GM19438 (cell line): ENCODE results near the gene TOR4A.
A peak's percentile ranks its signal among the peaks of the same experiment; 100 is the strongest.

Experiments
- ATAC-seq: cut with Tn5 transposase; IDR thresholded peaks from one replicate; pipeline ENCODE4 v1.9.1; 2021; ENCODE audit warnings: low read depth; ENCODE audit not compliant: unreplicated experiment

TOR4A gene

DNA sequence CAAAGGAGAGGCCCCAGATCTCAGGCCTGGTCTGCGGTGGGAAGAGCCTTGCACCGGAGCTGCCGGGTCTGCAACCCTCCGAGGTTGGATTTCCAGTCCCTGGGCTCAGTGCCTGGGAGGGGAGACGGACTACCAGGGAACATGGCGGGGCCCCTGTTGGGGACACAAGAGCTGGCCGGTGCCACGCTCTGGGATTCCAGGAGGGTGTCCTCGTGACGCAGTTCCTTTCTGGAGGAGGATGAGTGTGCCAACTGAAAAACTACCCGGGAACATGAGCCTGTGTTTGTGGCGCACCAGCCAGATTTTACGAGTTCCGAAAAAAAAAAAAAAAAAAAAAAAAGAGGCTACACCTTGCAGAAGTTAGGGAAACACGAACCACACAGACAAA is 15.6 kb downstream of the TOR4A start:
- no peak for ATAC-seq

DNA sequence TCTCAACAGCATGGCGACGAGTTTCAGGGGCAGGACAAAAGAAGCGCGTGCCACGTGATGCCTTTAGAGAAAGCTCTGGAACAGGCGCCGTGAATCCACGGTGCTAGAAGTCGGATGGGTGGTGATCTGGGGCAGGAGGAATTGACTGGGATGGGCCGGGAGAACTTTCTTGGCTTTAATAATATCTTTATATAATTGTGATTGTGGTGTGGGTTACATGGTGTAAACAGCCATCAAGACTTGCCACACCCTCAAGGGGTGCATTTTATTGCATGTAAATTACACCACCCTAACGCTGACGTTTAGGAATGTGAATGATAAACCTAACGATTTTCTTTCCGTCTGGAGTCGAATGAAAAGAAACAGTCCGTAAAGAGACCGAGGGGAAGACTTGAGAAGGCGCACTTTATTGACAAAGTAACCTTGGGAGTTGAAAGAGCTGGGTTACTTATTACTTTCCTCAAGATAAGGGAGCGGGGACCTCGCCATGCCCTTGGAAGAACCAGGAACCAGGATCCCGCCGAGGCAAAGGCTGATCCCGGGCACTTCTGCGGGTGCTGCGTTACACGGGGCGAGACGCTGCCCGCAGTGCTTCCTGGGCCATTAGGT is 16.1 kb downstream of the TOR4A start:
- ATAC-seq = no peak

DNA sequence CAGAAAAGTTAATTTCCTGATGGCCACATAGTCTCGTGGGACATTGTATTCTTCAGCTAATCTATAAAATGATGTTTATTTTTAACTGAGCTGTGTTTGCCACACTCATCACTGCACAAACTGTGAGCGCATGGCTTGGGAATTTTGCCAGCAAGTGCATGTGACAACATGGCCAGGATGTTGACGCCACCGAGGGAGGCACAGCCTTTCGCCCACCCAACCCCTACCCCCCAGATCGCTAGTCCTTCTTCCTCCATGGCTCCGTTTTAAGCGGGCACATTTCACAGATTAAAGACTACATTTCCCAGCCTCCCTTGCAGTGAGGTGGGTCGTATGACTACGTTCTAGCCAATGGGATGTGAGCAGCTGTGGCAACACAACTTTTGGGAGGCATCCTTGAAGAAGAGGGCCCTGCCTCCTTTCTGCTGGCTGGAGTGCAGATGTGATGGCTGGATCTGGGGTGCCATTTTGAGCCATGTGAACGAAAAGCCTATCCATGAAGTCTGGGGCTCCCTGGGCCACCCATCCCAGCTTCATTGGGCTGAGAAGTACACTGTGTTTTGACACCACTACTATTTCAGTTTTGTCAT is 16.7 kb downstream of the TOR4A start:
- no peak for ATAC-seq

DNA sequence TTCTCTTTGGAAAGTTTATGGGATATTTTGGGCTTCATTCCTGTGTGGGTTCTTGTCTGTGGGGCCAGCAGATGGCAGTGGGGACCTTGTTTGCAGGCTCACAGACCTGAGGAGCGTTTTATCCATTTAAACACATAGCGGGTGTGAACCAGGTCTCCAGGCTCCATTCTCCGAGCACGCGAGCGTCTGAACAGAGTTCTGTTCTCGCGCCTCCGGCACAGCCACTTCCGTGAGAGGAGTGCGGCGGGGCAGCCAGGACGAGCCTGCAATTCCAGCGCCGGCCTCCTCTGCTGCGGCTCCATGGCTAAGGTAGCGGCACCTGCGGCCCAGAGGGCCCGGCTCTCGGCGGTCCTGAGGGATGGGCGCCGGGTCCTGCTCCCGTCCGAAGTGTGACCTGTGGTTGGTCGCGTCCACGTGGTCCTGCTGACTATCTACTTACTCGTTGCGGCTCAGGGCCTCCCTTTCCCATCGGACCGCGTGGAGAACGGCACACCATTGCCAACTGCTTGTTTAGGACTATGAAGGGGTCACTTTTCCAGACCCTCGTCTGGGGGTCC is 17.2 kb downstream of the TOR4A start:
- no peak for ATAC-seq

DNA sequence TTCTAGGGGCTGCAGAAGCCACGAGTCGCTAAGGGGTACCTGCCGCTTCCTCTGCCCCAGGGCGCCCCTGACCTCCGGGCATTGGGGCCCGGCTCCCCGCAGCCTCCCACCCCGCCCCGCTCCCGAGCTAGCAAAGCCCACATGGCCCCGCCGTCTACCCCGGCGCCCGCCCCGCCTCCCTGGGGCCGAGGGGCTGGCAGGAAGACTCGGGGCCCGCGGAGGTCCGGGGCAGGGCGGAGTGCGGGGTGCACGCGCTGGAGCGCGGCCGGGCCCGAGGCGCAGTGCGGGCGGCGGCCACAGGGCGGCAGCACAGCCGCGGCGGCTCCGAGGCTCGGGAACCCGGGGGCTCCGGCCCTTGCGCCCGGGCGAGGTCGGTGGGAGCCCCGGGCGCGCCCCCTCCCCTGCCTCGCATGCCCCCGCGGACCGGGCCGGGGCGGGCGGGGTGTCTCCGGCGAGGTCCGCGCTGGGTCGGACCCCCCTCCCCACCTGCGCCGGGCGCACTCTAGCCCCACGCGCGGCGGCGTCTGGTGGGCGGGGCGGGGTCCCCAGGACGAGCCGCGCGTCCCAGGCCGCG is 17.8 kb downstream of the TOR4A start:
- no peak for ATAC-seq

DNA sequence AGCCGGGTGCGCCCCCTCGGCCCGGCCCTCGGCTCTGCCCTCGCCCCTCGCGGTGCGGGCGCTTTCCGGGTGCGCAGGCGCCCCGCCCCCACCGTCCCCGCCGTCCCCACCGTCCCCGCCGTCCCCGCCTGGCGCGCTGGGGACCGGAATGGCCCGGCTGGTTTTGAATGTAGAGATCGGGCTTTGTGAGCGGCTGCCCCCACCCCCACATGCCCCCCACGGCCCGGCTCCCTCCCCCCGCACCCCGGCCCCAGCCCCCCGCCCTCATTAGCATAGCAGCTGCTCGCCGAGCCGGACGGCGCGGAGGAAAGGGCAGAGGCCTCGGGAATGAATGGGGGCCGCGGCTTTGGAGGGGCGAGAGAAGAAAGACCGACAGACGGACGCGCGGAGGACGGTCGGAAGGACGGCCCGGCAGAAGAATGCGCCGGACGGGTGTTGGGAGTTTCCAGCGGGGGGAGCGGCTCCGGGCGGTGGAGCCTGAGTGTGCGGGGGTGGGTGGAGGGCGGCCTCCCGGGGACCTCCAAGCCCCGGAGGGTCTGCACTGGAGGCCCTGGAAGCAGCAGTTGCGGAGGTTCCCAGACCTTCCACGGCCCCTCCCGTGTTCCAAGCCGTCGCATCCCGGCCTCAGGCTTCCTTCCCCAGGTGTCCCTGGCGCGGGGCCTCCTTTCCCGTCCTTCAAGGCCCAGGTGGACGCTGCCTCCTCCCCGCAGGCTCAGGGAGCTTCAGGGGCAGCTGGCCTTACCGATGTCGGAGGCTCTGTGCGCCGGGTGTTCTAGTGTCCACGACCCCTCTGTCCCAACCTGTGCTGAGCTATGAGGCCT is 18.5 kb downstream of the TOR4A start:
- ATAC-seq = no peak

DNA sequence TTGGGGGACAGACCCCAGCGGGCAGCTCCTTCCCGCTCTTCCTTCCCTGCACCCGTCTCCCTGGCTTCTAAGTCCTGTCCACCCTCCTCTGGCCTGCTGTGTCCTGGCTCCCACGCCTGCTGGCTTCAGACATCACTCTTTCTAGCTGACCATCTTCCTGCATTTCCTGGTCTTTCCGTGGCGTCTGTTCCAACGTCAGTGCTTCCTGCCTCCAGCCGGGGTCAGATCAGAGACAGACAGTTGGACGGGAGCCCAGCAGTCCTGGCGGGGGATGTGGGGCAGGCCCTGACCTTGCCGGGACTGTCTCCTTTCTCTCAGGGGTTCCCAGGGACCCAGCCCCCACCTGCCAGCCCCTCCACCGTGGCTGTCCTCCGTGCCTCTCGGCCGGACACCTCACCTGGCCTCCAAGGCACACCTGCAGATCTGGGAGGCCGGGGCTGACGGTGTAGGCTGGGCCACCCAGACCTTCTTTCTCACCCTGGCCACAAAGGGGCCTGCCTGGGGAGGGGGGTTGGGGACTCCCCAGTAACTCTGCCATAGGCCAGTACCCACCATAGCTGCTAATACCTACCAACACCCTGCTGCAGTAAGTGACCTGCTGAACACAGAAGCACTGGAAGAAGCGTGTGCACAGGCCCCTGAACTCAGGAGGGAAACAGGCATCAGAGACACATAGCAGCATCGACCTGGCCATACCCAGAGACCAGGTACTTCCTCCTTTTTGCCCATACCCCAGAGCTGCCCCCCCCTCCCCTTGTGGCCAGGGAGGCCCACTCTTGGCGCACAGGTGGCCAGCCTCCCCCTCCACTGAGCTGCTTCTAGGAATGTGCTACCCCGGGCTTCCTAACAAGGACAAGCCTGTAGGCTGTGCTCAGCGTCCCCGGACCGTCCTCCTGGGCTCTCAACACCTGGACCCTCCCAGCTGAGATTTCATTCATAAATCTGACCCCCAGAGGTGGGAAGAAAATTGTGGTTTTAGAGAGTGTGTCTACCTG is 19.4 kb downstream of the TOR4A start:
- ATAC-seq = no peak

DNA sequence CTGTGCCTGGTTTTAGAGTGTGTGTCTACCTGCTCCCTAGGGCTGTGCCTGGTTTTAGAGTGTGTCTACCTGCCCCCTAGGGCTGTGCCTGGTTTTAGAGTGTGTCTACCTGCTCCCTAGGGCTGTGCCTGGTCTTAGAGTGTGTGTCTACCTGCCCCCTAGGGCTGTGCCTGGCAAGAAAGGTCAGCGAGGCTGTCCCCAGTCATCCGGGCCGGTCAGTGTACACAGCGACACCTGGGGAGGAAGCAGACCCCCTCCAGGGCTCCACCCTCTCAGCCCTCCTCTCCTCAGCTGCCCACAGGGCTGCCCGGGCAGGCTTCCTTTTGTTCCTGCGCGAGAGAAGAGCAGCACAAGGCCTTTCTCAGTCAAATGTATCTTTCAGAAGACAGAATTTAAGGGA is 20.4 kb downstream of the TOR4A start:
- no peak for ATAC-seq

DNA sequence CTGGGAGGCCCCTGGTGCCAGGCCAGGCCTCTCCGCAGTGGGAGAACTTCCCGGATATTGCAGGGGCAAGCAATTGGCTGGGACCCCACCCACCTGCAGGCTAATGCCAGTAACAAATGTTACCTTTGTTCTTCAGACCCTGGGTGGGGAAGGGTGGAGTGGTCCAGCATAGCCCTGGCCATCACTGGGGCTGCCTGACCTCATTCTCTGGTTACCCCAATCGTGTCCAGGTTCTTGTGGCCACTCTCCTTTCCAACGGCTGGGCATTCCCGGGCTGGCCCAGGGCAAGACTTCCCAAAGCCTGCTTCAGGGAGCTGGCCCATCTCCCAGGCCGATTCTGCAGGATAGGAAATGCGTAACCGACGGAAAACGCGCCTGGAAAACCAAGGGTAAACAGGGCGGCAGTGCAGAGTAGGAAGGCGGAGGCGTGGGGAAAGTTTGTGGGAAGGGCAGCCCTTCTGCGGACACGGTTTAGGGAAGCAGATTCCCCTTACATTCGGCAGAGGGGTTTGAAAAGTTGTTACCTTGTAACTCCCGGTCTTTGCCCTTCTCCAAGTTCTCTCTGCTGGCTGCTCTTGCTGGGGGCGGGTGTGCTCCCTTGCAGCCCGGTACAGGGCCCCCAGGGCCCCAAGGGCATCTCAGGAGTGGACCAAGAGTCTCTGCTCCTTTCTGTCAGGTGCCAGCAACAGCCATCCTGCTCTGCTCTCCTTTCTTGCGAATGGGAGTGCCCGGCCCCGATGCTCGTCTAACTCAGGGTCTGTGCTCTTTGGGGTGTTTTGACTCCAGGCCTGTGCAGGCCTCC is 21.1 kb downstream of the TOR4A start:
- no peak for ATAC-seq

DNA sequence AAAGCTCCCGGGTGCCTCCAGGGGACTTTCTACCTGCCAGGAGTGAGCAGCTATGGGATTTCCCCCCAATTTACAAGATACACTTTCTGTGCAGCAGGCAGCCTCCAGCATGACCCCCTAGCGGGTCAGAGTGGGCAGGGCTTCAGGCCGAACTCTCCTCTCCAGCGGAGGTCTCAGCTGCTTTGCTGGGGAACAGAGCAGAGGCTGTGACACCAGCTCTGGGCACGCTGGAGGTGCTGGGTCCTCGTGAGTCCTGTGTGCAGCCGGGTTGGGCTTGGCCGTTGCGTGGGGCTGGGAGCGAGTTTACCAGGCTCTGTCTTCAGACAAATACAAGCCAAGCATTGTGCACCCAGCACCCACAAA is 21.7 kb downstream of the TOR4A start:
- ATAC-seq = no peak

DNA sequence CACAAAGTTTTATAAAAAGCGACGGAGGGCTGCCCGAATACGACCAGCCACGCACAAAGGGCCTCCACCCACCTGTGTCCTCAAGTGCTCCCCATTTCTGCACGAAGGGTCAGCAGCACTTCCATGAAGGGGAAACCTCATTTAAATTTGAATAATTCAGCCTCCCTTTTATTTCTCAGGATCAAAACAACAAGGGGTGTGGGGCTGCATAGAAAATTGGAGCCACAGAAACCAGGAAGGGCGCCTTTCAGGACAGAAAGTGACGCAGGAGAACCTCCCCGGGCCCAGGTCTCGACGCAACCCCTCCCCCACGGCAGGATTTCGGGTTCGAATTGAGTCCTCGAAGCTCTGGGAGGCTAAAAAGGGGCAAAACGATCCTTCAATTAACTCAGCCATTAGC is 22.4 kb downstream of the TOR4A start:
- no peak for ATAC-seq

DNA sequence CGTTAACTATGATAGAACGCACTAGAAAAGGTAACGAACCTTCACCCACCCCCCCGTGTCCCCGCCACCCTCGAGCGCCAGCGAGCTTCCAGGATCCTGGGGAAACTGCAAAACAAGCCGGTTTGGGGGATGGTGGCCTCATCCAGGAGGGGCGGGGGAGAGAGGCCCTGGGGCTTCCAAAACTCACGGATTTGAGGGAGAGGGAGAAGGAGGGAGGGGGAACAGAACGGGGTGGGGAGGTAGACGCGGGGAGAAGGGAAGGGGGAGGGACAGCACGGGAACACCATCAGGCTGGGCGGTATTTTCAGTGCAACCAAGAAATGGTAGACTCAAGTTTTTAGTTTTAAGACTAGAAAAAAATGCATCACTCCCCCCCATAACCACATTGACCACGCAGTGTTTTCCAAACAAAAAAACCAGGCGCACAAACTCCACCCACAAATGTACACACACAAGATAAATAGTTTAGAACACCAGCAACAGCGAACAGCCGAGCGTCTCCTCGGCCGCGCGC is 23.1 kb downstream of the TOR4A start:
- ATAC-seq = no peak

DNA sequence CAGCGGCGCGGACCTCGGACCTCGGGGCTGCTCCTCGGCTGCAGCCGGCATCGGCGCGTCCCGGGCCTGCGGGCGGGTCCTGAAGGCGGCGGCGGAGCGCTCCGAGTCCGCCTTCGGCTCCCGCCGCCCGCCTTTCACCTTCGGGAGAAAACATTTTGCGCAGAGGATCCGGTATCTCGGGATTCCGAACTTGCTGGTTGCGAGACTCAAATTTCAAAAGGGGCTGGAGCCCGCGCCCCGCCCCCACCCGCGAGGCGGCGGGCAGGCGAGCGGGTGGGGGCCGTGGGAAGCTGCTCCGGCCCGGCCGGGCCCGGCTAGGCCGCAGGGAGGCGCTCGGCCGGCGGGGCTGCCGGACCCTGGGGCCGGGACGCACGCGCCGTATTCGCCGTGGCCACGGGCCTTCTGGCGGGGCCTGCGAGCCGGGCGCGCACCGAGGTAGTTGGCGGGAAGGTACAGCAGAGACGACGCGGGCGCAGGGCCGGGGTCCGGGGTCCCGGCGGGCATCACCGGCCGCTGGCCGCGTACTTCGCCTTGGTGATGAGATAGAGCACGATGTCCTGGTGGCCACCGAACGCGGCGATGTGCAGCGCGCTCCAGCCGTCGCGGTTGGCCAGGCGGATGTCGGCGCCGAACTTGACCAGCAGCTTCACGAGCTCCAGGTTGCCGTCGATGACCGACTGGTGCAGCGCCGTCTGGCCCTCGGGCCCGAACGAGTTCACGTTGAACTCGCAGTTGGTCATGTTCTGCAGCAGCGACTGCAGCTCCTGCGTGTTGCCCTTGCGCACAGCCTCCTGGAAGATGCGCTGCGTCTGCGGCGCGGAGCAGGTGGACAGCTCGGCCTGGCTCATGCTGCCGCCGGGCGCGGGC is 23.8 kb downstream of the TOR4A start:
- no peak for ATAC-seq

DNA sequence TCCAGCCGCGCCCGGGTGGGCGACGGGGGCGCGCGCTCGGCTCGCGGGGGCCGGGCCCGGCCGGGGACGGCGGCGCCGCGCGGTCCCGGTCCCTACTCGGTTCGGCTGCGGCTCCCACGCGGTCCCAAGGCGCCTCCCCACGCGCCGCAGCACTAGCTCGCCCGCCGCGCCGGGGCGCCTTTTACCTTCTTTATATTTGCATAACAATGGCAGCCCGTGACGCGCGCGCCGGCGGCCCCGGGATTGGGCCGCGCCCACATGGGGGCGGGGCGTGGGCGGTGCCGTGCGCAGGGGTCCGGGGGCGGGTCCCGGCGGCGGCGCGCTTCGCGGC is 24.6 kb downstream of the TOR4A start, which contains the start of gene NRARP:
Gene NRARP (minus strand): TSS at position 154 of the 331 bp plus-strand sequence. CDS start 343 bp downstream, outside the sequence.
- ATAC-seq = peak; percentile 64

DNA sequence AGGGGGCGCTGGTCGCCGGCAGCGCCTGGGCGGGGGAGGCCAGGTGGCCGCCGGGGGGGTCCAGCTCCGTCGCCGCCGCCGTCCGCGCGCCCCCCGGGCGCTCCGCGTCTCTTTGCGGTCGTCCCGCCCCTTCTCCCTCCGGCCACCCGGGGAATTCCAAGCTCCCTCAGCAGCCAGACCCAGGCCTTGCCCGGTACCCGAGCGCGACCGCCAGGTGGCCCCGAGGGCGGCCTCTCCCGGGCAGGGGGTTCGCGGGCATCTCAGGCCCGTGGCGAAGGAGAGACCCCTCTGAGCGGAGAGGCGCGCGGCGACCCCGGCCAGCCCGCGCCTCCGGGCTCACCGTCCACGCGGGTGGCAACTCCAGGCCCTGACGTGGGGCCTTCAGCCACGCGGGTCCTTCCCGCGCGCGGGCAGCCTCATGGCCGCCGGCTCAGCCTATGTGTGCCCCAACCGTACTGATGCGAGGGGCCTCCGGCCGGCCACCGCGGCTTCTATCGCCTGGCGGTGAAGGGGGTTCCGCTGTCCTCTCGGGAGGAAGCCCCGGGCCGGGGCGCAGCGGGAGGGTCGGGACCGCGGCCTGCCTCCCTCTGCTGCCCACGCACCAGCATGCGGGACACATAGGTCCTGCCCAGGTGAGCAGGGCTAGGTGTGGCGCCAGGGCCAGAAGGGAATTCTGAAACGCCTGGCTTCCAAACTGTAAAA is 25.1 kb downstream of the TOR4A start:
- ATAC-seq = peak; percentile 52

DNA sequence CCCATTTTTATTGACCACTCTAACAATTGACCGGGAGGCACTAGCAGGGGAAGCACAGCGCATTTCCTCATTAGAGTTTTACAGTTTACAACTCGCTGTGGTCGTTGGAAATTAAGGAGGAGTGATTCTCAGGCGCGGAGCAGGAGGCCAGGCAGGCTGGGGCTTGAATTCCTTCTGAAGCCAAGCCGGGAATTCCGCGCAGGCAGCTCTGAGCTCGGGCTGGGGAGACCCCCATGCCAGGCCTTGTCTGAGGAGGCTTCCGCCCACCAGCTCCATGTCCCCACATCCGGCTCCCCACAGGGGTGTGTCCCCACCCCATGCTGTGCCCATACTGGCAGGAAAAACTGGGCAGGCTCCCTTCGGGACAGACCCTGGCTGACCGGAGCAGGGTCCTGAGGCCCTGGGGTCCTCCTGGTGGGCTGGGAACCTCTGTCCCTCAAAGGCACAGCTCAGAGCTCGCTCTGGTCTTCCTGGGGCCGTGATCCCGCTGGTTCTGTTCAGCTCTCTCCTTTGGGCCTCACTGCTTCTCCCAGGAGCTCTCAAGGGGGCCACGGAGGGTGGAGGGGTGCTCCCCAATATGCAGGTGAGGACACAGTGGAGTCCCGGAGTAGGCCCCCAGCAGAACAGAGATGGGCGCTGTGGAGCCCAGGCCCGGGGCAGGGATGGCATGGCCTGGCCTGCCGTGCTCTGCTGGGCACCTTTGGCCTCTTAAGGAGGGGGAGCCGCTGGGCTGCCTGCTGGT is 25.8 kb downstream of the TOR4A start:
- ATAC-seq = no peak

DNA sequence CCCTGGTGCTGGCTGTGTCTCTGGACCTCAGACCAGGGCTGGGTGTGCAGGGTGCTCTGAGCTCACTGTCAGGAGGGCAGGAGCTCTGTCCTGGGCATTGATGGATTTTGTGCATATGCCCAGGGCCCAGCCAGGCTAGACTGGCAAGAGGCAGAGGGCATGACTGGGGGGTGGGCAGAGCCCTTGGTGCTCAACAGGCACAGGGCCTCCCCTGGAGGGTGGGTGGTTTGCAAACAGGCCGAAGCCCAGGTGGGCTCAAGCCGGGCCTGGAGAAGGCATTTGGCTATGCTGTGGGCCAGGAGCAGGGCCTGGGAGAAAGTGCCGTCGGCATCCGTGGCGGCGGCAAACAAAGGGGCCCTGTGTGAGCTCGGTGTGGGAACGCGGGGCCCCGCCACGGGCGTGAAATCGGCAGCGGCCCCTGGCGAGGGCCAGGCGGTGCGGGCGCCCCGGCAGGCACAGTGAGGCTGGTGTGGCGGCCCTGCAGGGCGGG is 26.4 kb downstream of the TOR4A start:
- no peak for ATAC-seq
